ENCODE measurements around the gene OBP2A. TPM values are rescaled to one million over a fixed set of nuclear protein-coding genes. Genes with fewer than 3 reads are reported as not detected.

The OBP2A gene
- total RNA-seq, 1 experiment from 2014 or later: not detected

- H4K91ac ChIP-seq (ENCODE audit: insufficient read length, low read depth, low read length): no peak overlapping the region
- TF ChIP-seq, protein P1, sequence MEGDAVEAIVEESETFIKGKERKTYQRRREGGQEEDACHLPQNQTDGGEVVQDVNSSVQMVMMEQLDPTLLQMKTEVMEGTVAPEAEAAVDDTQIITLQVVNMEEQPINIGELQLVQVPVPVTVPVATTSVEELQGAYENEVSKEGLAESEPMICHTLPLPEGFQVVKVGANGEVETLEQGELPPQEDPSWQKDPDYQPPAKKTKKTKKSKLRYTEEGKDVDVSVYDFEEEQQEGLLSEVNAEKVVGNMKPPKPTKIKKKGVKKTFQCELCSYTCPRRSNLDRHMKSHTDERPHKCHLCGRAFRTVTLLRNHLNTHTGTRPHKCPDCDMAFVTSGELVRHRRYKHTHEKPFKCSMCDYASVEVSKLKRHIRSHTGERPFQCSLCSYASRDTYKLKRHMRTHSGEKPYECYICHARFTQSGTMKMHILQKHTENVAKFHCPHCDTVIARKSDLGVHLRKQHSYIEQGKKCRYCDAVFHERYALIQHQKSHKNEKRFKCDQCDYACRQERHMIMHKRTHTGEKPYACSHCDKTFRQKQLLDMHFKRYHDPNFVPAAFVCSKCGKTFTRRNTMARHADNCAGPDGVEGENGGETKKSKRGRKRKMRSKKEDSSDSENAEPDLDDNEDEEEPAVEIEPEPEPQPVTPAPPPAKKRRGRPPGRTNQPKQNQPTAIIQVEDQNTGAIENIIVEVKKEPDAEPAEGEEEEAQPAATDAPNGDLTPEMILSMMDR (conservative IDR thresholded peaks at IDR 0.05): no peak
- H2BK12ac ChIP-seq (ENCODE audit: insufficient read length, low read depth, low read length): no peak overlapping the region
- DNase-seq: no peak
- H2AK5ac ChIP-seq (ENCODE audit: insufficient read length, low read length): no peak overlapping the region
- H2BK20ac ChIP-seq (ENCODE audit: low read depth, low read length, poor library complexity, severe bottlenecking): no peak overlapping the region
- no peak overlapping the region for H3K56ac ChIP-seq (ENCODE audit: insufficient read length, low read depth, low read length)
- H3K4me1 ChIP-seq (ENCODE audit: insufficient read depth, low read length): no peaks in the 10 kb centered on the region; the same call in 1 of the 2 replicates
- H3K36me3 Mint-ChIP-seq (ENCODE audit: insufficient read depth in 1 of 3, low read depth in 3 of 3): peaks cover 12 to 23% (median 22%) of the 10 kb centered on the region in 3 experiments; a peak in 6 of 7 replicates
- H3K4ac ChIP-seq (ENCODE audit: low read depth, low read length): no peak overlapping the region
- H3K79me2 ChIP-seq (ENCODE audit: insufficient read depth, low read length): no peaks in the 10 kb centered on the region
- no peaks in the 10 kb centered on the region; a peak in 1 of 5 replicates for H3K9me3 Mint-ChIP-seq
- H3K27me3 Mint-ChIP-seq (ENCODE audit: low read depth): peaks cover 12% of the 10 kb centered on the region
- H4K20me1 ChIP-seq (ENCODE audit: control insufficient read depth, insufficient read depth, insufficient read length): no peaks in the 10 kb centered on the region
- H3K4me2 ChIP-seq (ENCODE audit: insufficient read depth, insufficient read length, low read length): peak overlapping the region; percentile 72
- H2AFZ ChIP-seq (ENCODE audit: low read length): no peak overlapping the region
- H3K4me3 Mint-ChIP-seq: peak overlapping the region in 1 of 2 experiments; percentile 80; a peak in 2 of 5 replicates
- H3K9ac ChIP-seq (ENCODE audit: extremely low read depth, insufficient read length, low read length): no peak overlapping the region
- no peak overlapping the region for H2BK120ac ChIP-seq (ENCODE audit: low read depth, low read length, poor library complexity, severe bottlenecking)
- no peaks in the 10 kb centered on the region for H3K79me1 ChIP-seq (ENCODE audit: insufficient read depth, low read depth, low read length, poor library complexity, severe bottlenecking)
- H3K27ac Mint-ChIP-seq: no peak overlapping the region; a peak in 1 of 7 replicates
- no peak overlapping the region for H3K23ac ChIP-seq (ENCODE audit: insufficient read length, low read depth, low read length)
- no peaks in the 10 kb centered on the region for H3K9me3 ChIP-seq (ENCODE audit: control insufficient read depth, low read depth, low read length)
- no CpG with 5 or more reads among the region's 15 CpGs for WGBS (ENCODE audit: extremely low coverage, insufficient read length, low lambda C conversion rate)
- H4K5ac ChIP-seq (ENCODE audit: insufficient read length, low read depth, low read length): no peak overlapping the region
- H3K27me3 ChIP-seq (ENCODE audit: insufficient read depth, low read length): no peaks in the 10 kb centered on the region
- H3K4me1 Mint-ChIP-seq: peaks cover 10 to 12% of the 10 kb centered on the region in 2 experiments
- H3K23me2 ChIP-seq (ENCODE audit: insufficient read length, low read depth, low read length, poor library complexity, severe bottlenecking): peaks cover 16% of the 10 kb centered on the region
- H2BK15ac ChIP-seq (ENCODE audit: low read depth, low read length): no peak overlapping the region
- H3K18ac ChIP-seq (ENCODE audit: insufficient read length, low read depth, low read length): no peak overlapping the region
- no peak overlapping the region for H3K14ac ChIP-seq (ENCODE audit: insufficient read depth, low read length)
- no peak overlapping the region for H2BK5ac ChIP-seq (ENCODE audit: insufficient read length, low read length)
- no peak overlapping the region for H3T11ph ChIP-seq (ENCODE audit: low read length)
- H4K8ac ChIP-seq (replicated peaks; ENCODE audit: insufficient read length, low read depth, low read length): no peak overlapping the region
- H3K27ac ChIP-seq (ENCODE audit: insufficient read length, low read depth, low read length): no peak overlapping the region
Observed at GRCh38 chr9:135498381-135499126, 47.4 kb upstream of the OBP2A start.
